ENCODE results near the gene ACP3. TPM values are rescaled to one million over a fixed set of nuclear protein-coding genes. Genes with fewer than 3 reads are reported as not detected.

Gene ACP3
- total and polyA plus RNA-seq, 9 of the 15 experiments (the other 6 are each of a cell fraction or from before 2014, with no cell fraction given), result 0.08 to 1.1 (median 0.21) TPM

- TF ChIP-seq, protein P1, sequence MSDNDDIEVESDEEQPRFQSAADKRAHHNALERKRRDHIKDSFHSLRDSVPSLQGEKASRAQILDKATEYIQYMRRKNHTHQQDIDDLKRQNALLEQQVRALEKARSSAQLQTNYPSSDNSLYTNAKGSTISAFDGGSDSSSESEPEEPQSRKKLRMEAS (CRISPR knock-in tag; IDR thresholded peaks at IDR 0.05), result no peak
- TF ChIP-seq HDGF (IDR thresholded peaks at IDR 0.05) (no peak), ZNF232 (CRISPR knock-in tag; IDR thresholded peaks at IDR 0.05) (no peak), ILF3 (IDR thresholded peaks at IDR 0.05; ENCODE audit: borderline replicate concordance) (no peak), FOXJ3 (CRISPR knock-in tag; IDR thresholded peaks at IDR 0.05) (no peak), CREBBP (IDR thresholded peaks at IDR 0.05; ENCODE audit: low read depth, low read length) (no peak), RAD21 (CRISPR knock-in tag; conservative IDR thresholded peaks at IDR 0.05 in 1 of 2, IDR thresholded peaks at IDR 0.05 in 1 of 2) (peak; percentile 82 to 85)
- TF ChIP-seq, protein P2, sequence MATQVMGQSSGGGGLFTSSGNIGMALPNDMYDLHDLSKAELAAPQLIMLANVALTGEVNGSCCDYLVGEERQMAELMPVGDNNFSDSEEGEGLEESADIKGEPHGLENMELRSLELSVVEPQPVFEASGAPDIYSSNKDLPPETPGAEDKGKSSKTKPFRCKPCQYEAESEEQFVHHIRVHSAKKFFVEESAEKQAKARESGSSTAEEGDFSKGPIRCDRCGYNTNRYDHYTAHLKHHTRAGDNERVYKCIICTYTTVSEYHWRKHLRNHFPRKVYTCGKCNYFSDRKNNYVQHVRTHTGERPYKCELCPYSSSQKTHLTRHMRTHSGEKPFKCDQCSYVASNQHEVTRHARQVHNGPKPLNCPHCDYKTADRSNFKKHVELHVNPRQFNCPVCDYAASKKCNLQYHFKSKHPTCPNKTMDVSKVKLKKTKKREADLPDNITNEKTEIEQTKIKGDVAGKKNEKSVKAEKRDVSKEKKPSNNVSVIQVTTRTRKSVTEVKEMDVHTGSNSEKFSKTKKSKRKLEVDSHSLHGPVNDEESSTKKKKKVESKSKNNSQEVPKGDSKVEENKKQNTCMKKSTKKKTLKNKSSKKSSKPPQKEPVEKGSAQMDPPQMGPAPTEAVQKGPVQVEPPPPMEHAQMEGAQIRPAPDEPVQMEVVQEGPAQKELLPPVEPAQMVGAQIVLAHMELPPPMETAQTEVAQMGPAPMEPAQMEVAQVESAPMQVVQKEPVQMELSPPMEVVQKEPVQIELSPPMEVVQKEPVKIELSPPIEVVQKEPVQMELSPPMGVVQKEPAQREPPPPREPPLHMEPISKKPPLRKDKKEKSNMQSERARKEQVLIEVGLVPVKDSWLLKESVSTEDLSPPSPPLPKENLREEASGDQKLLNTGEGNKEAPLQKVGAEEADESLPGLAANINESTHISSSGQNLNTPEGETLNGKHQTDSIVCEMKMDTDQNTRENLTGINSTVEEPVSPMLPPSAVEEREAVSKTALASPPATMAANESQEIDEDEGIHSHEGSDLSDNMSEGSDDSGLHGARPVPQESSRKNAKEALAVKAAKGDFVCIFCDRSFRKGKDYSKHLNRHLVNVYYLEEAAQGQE (IDR thresholded peaks at IDR 0.05; ENCODE audit: borderline replicate concordance), result peak; percentile 73; the same call in 1 of the 2 replicates
- TF ChIP-seq, protein P2 (CRISPR knock-in tag; IDR thresholded peaks at IDR 0.05; ENCODE audit: low read depth), result no peak
- TF ChIP-seq, protein P3, sequence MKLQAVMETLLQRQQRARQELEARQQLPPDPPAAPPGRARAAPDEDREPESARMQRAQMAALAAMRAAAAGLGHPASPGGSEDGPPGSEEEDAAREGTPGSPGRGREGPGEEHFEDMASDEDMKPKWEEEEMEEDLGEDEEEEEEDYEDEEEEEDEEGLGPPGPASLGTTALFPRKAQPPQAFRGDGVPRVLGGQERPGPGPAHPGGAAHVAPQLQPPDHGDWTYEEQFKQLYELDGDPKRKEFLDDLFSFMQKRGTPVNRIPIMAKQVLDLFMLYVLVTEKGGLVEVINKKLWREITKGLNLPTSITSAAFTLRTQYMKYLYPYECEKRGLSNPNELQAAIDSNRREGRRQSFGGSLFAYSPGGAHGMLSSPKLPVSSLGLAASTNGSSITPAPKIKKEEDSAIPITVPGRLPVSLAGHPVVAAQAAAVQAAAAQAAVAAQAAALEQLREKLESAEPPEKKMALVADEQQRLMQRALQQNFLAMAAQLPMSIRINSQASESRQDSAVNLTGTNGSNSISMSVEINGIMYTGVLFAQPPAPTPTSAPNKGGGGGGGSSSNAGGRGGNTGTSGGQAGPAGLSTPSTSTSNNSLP (IDR thresholded peaks at IDR 0.05; ENCODE audit: borderline replicate concordance, low read depth, low read length), result no peak
- TF ChIP-seq, protein P4, sequence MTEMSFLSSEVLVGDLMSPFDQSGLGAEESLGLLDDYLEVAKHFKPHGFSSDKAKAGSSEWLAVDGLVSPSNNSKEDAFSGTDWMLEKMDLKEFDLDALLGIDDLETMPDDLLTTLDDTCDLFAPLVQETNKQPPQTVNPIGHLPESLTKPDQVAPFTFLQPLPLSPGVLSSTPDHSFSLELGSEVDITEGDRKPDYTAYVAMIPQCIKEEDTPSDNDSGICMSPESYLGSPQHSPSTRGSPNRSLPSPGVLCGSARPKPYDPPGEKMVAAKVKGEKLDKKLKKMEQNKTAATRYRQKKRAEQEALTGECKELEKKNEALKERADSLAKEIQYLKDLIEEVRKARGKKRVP (CRISPR knock-in tag; IDR thresholded peaks at IDR 0.05), result no peak
Measured at GRCh38 chr3:132399054-132399929, 82.1 kb downstream of the ACP3 start (continued).

Measured in K562 (cell line).